HG03097 (cell line): ENCODE results near the gene DHRS2.

ENCODE experiments used
- ATAC-seq: cut with Tn5 transposase; IDR thresholded peaks from one replicate; pipeline ENCODE4 v1.9.1; 2021; ENCODE audit not compliant: unreplicated experiment, low FRiP score

The DHRS2 gene

DNA sequence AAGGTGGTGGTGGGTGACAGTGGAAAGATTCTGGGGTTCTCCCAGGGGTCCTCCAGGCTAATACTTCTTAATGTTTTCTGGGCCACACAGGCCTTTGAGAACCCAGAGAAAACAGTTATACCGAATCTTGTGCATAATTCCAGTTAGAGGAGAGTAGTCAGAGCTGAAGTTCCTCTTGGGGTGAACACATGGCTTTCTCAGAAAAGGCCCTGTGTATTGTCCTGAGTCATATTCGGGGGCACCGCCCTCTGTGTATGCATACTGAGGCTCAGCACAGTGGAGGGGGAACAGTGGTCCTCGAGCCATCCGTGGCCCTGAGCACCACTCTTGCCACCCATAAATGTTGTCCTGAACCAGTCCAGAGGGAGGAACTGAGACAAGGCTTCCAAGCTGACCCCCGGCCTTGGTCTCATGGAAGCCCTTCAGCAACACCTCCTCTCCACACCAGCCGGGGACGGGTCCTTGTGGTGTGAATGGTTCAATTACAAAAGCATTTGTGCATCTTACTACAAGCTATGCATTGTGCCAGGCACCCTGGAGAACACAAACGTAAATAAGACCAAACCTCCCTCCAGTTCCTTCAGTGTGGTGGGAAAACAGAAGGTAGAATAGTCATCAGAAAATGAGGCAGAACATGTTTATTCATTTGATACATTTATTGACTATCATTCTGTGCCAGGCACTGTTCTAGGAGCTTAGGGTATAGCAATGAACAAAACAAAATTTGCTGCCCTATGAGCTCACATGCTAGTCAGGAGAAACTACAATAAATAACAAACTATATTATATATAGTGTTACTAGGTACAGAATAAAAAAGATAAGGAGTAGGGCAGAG, 9.9 kb downstream of the DHRS2 start:
- no peak for ATAC-seq

GRCh38 chr14:23646648-23647549, 10.7 kb downstream of the DHRS2 start:
- no peak for ATAC-seq

- no peak for ATAC-seq
These were observed 11.5 kb downstream of the DHRS2 start for GRCh38 chr14:23647619-23648018.

DNA sequence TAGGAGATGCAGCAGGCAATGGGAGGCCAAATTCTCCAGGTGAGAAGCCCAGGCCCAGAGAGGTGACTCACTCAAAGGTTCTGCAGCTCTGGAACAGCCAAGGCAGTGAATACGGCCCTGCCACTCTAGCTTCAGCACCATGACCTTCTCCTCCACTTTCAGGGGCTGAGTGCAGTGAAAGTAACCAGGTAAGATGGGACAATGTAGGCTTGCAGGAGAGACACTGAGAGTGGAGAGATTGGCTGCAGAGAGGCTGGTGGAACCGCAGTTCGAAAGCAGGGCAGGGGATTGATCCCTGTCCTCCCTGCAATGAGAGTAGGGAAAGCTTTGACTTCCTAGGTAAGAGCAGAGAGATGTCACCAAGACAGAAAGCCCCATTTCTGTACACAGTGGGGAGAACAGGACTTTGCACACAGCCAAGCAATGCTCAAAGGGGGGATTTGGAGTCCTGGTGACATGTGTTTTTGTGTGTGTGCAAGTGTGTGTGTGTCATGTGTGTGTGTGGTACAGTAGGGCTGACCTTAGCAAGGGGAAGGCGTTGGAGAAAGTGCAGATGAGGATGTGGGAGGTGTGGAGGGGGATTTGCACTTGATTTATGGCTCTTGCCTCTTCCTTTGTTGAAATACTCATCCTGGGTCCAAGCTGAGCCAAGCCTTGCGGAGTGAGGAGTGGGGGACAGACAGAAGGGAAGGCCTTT, 12.7 kb downstream of the DHRS2 start:
- no peak for ATAC-seq

DNA sequence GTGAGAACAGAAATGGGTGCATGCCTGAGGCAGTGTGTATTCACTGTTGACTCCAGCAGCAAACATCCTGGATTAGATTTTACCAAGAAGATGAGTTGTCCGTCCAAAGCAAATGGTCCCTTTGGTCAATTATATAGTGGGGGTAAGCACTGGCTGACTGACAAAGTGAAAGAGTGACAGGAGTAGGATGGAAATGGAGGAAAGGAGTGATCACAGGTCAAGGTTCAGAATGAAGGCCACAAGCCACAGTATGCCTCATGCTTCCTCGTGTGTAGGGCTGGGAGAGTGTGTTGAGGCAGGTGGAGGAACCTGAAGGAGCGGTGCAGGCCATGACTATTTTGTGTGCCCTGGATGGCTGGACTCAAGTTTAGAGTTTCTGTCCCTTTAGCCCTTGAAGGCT, 14.3 kb downstream of the DHRS2 start:
- no peak for ATAC-seq

DNA sequence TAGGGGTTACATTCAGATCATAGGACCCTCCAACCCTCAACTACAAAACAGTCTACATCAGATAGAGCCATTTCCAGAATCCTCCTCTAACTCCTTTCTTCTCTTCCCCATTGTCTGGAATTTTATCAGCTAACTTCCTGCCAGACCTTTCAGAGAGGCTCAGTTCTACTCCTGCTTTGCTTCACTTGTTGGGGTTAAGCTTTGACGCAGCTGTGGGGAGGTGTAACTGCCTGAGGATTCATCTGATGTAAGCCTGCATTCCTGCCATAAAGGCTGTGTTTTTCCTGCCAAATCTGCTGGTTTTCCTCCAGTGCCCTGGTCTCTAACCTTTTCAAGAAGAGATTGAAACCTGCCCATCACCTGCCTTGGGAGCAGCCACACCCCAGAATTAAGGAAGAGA, 16.9 kb downstream of the DHRS2 start:
- no peak for ATAC-seq

DNA sequence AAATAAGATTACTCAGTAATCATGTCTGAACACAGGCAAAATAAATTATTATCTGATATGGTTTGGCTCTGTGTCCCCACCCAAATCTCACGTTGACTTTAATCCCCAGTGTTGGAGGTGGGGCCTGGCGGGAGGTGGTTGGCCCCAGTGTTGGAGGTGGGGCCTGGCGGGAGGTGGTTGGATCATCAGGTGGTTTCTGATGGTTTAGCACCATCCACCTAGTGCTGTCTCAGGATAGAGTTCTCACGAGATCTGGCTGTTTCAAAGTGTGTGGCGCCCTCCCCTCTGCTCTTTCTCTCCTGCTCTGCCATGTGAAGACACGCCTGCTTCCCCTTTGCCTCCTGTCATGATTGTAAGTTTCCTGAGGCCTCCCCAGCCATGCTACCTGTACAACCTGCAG, 18.1 kb downstream of the DHRS2 start:
- no peak for ATAC-seq

DNA sequence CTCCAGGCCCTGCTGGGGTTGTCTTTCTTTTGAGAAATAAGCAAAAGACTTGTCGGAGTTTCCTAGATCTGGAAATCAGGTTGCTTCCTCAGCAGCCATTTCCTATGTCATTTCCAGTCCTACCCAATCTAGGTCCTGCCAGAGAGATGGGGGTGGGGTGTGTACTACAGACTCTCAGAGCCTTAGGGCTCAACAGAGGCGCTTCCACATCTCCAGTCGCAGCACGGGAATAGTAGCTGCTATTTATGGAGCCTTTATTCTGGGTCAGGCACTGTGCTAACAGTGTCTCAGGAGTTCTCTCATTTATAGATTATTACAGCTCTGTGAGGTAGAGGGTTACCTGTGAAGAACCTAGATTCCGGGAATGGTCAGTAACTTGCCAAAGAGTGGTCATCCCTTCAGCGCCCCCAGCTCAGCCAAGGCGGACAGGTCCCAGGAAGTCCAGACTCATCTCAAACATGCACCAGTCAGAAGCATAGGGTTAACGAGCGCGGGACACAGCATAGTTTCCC, 21.9 kb downstream of the DHRS2 start:
- ATAC-seq, result no peak

DNA sequence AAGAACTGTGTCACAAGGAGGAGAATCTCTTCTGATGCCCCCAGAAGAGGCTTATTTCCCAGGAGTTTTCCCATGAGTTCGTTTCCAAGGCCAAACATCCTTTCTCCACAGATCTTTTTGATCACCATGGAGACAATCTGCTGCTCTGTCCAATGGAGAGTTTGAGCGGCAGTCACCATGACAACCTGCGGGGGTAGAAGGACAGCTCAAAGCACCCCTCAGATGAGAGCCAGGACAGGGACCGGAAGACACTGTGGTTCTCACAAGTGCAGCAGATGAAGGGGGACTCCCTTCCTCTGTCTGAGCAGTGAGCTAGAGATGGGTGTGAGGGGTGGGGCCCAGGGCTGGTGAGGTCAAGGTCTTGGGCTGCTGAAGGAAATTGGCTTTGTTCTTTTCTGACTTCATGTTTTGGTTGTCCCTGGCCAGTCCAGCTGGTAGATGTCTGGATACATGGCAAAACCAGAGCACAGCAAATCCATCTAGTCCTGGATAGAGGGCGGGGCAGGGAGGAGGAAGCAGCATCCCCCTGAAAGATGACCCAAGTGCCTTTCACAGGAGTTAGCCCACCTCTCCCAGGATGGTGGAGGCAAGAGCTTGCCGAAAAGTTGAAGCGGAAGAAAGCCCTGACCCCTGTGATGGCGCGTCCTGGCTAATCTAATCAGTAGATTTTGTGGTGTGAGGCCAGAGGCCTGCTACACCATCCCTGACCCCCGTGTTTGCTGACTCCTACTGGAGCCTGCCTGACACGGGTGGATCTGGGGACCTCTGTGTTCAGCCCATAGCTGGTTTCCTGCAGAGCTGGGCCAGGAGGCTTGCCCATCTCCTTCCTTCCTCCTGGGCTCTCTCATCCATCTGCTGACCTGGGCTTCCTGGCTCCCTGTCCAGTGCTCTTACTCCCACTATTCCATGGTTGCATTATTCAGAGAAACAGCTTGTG, 24.4 kb downstream of the DHRS2 start:
- ATAC-seq, result no peak

- ATAC-seq, result no peak
These were observed 25.4 kb downstream of the DHRS2 start for GRCh38 chr14:23661542-23661941.

- no peak for ATAC-seq
These were observed 27.0 kb downstream of the DHRS2 start for GRCh38 chr14:23663127-23663526.

DNA sequence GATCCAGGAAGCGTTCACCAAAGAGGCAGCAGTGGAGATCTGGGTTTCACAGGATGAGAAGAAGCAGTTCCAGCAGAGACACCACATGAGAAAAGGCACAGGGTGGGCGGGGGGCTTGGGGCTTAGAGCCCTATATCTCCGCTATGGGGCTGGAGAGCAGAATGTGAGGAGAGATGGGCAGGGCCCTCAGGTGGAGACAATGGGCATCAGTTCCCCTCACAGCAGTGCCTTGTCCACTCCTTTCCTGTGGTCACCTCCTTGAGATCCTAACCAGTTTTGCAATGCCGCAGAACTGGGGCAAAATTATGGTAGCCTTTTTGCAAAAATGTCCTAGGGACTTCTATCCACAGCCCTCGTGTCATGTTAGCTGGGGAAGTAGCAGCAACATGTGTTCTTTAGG, 27.5 kb downstream of the DHRS2 start:
- ATAC-seq, result no peak

DNA sequence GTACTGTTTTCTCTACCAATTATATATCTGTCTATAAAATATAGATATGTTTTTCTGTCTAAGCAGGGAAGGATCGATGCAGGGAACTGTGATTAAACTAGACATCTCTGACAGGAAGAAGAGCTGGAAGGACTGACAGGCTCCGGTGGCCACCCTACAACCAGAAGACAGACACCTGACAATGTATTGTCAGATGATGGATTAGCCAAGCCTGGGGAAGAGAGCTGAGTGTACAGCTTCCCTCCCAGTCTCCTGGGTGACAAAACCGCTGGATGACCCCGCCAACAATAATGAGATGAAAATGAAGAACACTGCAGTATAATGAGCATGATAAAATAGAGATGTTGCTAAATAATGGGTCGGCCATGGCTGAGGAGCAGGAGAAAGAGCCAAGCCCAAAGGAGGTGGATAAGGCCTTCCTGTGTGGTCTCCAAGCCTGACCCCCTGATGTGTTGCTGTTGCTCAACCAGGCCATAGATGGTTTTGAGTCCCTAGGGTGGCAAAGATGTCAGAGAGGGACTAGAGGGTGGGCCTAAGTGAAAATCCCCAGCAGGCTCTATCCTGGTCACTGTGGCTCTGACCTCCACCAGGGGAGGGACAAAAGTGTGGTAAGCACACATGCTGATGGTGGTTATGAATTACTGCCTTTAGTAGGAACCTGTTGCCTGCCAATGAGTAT, 28.2 kb downstream of the DHRS2 start:
- ATAC-seq, result no peak

GRCh38 chr14:23665302-23666016, 29.3 kb downstream of the DHRS2 start:
- no peak for ATAC-seq

- no peak for ATAC-seq
These were observed 31.0 kb downstream of the DHRS2 start for GRCh38 chr14:23667134-23667533.

GRCh38 chr14:23669441-23669840, 33.3 kb downstream of the DHRS2 start:
- no peak for ATAC-seq

GRCh38 chr14:23670481-23670880, 34.3 kb downstream of the DHRS2 start:
- ATAC-seq, result no peak

- ATAC-seq, result no peak
These were observed 36.0 kb downstream of the DHRS2 start for GRCh38 chr14:23672200-23672599.

GRCh38 chr14:23675337-23675736, 39.2 kb downstream of the DHRS2 start:
- no peak for ATAC-seq
